ENCODE data around the gene TUBB8B. TPM values are rescaled to one million over a fixed set of nuclear protein-coding genes. Genes with fewer than 3 reads are reported as not detected.

Gene TUBB8B
- total and polyA plus RNA-seq, 2 experiments from 2014 or later, result 0.47 TPM; not detected in 1

Small RNA genes within 50 kb of the gene (small RNA-seq; reads per million reads assigned to genes)
- gene AP001005.2, result not detected

Other genes starting within 250 kb of the TUBB8B start
- 30.3 and 37.5 TPM in 2 replicates for gene USP14, start 108.9 kb upstream of the TUBB8B start, total RNA-seq
- 47.5 and 51.3 TPM in 2 replicates for gene USP14, start 108.9 kb upstream of the TUBB8B start, polyA plus RNA-seq
- gene THOC1, start 218.4 kb upstream of the TUBB8B start, total RNA-seq, result 50.3 and 58.8 TPM in 2 replicates
- gene THOC1, start 218.4 kb upstream of the TUBB8B start, polyA plus RNA-seq, result 28.9 and 32.9 TPM in 2 replicates